ENCODE data around the gene INF2. TPM values are rescaled to one million over a fixed set of nuclear protein-coding genes. Genes with fewer than 3 reads are reported as not detected.

Gene INF2
- total RNA-seq, 4 donors from 2014 or later: 44.6 to 102 (median 64.7) TPM

- Histone ChIP-seq H3K27ac (peak overlapping the region; percentile 44 to 88 (median 86)), H3K9me3 (no peaks in the 10 kb centered on the region), H3K4me1 (peaks cover 0 to 61% (median 22%) of the 10 kb centered on the region in 3 donors), H3K27me3 (no peaks in the 10 kb centered on the region), H3K4me3 (no peak overlapping the region), H3K36me3 (peaks cover 0 to 17% of the 10 kb centered on the region in 2 donors)
- WGBS, 2 donors (ENCODE audit: low coverage in 1 of 2): no CpG with 5 or more reads among the region's 31 CpGs
- TF ChIP-seq POLR2A (IDR thresholded peaks at IDR 0.05) (no peak), POLR2AphosphoS5 (IDR thresholded peaks at IDR 0.05) (no peak), CTCF (IDR thresholded peaks at IDR 0.05) (no peak), EP300 (IDR thresholded peaks at IDR 0.05) (no peak)
- ATAC-seq: no peak
Observed at GRCh38 chr14:104734991-104735779, 45.8 kb downstream of the INF2 start.

GRCh38 chr14:104735830-104736642, 46.6 kb downstream of the INF2 start:
- peak; percentile 88 for ATAC-seq
- Histone ChIP-seq H3K36me3 (peaks cover 0 to 26% of the 10 kb centered on the region in 2 donors), H3K27me3 (no peaks in the 10 kb centered on the region), H3K4me1 (peaks cover 0 to 61% (median 22%) of the 10 kb centered on the region in 3 donors), H3K4me3 (no peak overlapping the region), H3K27ac (peak overlapping the region; percentile 44 to 88 (median 86)), H3K9me3 (no peaks in the 10 kb centered on the region)
- WGBS, 2 donors (ENCODE audit: low coverage in 1 of 2): 24 to 44% methylated on average over 3 to 5 of the region's 26 CpGs
- peak in 1 of 2 donors; percentile 30 for TF ChIP-seq POLR2A (IDR thresholded peaks at IDR 0.05)
- TF ChIP-seq CTCF (IDR thresholded peaks at IDR 0.05): no peak
- TF ChIP-seq POLR2AphosphoS5 (IDR thresholded peaks at IDR 0.05): peak; percentile 94

GRCh38 chr14:104738375-104739019, 49.1 kb downstream of the INF2 start:
- H3K27ac ChIP-seq: no peak overlapping the region
- 60 to 94% methylated on average over 1 to 7 of the region's 18 CpGs for WGBS, 2 donors (ENCODE audit: low coverage in 1 of 2)

GRCh38 chr14:104739026-104739425, 49.6 kb downstream of the INF2 start:
- H3K9me3 ChIP-seq: no peaks in the 10 kb centered on the region
- no peak for TF ChIP-seq EP300 (IDR thresholded peaks at IDR 0.05)
- no peak for TF ChIP-seq POLR2A (IDR thresholded peaks at IDR 0.05)
- TF ChIP-seq CTCF (IDR thresholded peaks at IDR 0.05): no peak
- no peak for TF ChIP-seq POLR2AphosphoS5 (IDR thresholded peaks at IDR 0.05)

More at GRCh38 chr14:104738375-104739019, 49.1 kb downstream of the INF2 start:
- peaks cover 0 to 34% of the 10 kb centered on the region in 2 donors for H3K36me3 ChIP-seq
- H3K4me1 ChIP-seq: peaks cover 0 to 36% (median 22%) of the 10 kb centered on the region in 3 donors
- H3K9me3 ChIP-seq: no peaks in the 10 kb centered on the region
- TF ChIP-seq EP300 (IDR thresholded peaks at IDR 0.05) (no peak), CTCF (IDR thresholded peaks at IDR 0.05) (no peak), POLR2A (IDR thresholded peaks at IDR 0.05) (no peak), POLR2AphosphoS5 (IDR thresholded peaks at IDR 0.05) (no peak)
- no peak for ATAC-seq
- H3K4me3 ChIP-seq: no peak overlapping the region
- H3K27me3 ChIP-seq: no peaks in the 10 kb centered on the region

More at GRCh38 chr14:104739026-104739425, 49.6 kb downstream of the INF2 start:
- H3K27ac ChIP-seq: no peak overlapping the region
- H3K4me1 ChIP-seq: peaks cover 0 to 33% (median 22%) of the 10 kb centered on the region in 3 donors
- no peaks in the 10 kb centered on the region for H3K27me3 ChIP-seq
- H3K4me3 ChIP-seq: no peak overlapping the region
- ATAC-seq: no peak
- 94% methylated on average over 7 of the region's 17 CpGs; no CpG with 5 or more reads in 1 of the 2 donors for WGBS, 2 donors (ENCODE audit: low coverage in 1 of 2)
- peaks cover 0 to 39% of the 10 kb centered on the region in 2 donors for H3K36me3 ChIP-seq

Data from gastroesophageal sphincter (tissue), 4 donors.